CD4-positive, alpha-beta T cell treated with Interleukin-17A for 4 hours (primary cell): ENCODE results near the gene PLA2G4B.

ENCODE experiments used
- DNase-seq: peaks from one replicate; pipeline ENCODE4 v3.0.0-alpha.2; 2020; ENCODE audit warnings: mixed read lengths

The PLA2G4B gene

GRCh38 chr15:41809526-41810220 is 29.0 kb upstream of the PLA2G4B start:
- DNase-seq = no peak

DNA sequence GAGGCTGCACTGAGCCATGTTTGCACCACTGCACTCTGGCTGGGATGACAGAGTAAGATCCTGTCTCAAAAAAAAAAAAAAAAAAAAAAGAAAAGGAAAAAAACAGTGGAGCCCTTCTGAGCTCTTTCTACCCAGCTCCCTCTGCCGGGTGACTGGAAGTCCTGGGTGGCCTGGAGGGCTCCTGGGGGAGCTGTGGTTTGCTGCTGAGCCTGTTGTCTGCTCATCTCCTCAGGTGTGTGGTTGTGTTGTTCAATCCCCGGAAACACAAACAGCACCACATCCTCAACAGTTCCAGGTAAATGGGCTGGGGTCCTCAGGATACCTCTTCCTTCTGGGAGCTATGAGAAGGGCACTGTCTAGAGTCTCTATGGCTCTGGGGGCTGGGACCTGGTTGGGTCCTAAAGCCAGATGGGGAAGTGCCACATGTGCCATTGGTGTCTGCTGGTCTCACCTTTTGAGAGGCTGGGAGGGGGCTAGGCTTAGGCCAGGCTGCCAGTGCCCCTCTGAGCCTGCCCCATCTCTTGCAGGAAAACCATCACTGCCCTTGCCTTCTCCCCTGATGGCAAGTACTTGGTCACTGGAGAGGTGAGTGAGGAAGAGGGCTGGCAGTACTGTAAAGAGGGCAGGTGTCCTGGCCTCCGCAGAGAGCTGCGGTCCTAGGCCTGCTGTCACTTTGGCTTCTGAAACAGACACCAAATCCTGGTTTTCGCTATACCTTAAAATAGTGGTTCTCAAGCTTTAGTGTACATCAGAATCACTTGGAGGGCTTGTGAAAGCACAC is 27.8 kb upstream of the PLA2G4B start:
- no peak for DNase-seq

GRCh38 chr15:41811432-41812195 is 27.0 kb upstream of the PLA2G4B start:
- DNase-seq = peak; percentile 88

DNA sequence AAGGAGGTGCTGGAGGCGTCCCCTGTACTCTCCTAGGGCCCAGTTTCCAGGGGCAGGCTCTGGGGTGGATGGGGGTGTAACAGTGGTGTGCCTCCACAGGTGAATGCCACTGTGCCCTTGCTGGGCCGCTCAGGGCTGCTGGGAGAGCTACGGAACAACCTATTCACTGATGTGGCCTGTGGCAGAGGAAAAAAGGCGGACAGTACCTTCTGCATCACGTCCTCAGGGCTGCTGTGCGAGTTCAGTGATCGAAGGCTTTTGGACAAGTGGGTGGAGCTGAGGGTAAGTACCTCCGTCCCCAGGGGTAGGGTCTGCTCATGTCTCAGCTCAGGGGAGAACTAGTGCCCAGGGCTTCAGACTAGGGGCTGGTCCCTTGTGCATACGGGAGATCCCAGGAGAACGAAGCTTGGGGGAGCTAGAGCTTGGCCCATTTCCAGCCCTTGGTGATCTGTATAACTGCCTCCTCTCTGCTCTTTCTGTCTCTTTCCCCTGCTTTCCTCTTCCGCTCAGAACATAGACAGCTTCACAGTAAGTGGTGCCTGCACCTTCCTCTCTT is 25.7 kb upstream of the PLA2G4B start:
- no peak for DNase-seq

DNA sequence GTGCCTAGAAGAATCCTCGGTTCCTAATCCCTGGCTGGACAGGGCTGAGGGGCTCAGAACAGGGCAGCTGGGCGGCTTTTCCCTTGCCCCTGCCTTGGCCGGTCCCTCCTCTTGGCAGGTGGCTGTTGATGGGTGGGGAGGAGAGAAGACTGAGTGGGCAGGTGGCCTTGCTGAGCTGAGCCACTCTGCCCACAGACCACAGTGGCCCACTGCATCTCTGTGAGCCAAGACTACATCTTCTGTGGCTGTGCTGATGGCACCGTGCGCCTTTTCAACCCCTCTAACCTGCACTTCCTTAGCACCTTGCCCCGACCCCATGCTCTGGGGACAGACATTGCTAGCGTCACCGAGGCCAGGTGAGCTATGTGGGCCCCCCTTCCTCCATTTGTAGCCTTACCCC is 25.2 kb upstream of the PLA2G4B start:
- DNase-seq = no peak

DNA sequence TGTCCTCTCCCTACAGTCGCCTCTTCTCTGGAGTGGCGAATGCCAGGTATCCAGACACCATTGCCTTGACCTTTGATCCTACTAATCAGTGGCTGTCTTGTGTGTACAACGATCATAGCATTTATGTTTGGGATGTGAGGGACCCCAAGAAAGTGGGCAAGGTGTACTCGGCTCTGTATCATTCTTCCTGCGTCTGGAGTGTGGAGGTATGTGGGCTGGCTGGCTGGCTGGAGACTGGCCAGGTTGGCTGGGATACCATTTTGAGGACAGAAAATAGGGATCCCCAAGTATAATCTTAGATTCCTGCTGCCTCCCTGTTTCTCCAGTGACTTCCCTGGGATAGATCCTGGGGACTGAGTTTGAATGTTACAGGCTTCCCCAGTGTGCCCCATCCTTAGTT is 24.1 kb upstream of the PLA2G4B start:
- no peak for DNase-seq

GRCh38 chr15:41816788-41817187 is 21.9 kb upstream of the PLA2G4B start:
- DNase-seq = no peak

DNA sequence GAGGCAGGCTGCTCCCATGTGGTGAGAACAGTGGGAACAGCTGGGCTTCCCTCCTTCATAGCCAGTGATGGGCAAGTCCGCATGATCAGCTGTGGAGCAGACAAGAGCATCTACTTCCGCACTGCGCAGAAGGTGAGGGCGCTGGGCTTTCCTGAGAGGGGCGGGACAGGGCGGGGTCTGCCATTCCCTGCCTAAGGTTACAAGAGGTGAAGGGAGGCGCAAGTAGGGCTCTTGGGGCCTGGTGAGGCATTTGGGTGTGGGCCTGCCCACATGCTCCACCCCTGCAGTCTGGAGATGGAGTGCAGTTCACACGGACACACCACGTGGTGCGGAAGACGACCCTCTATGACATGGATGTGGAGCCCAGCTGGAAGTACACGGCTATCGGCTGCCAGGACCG is 21.3 kb upstream of the PLA2G4B start:
- DNase-seq = no peak

- no peak for DNase-seq
Measured at GRCh38 chr15:41817781-41818180, 20.9 kb upstream of the PLA2G4B start.

GRCh38 chr15:41819455-41820050 is 19.1 kb upstream of the PLA2G4B start:
- no peak for DNase-seq

- DNase-seq = no peak
Measured at GRCh38 chr15:41820791-41821423, 17.7 kb upstream of the PLA2G4B start.

DNA sequence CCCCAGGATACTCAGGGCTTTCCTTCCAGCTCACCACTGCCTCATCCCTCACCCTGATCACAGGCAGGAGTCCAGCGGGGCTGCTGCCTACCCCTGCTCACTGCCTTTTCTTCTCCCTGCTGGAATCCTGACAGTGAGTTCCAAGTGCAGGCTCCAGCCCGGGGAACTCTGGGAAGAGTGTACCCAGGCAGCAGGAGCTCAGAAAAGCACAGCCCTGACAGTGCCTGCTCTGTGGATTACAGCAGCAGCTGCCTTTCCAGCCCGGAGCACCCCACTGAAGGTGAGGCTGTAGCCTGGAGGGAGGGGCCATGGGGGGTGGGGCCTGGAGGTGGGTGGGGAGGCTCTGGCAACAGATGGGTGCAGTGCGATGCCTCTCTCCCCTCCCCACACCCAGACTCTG is 16.8 kb upstream of the PLA2G4B start:
- no peak for DNase-seq

DNA sequence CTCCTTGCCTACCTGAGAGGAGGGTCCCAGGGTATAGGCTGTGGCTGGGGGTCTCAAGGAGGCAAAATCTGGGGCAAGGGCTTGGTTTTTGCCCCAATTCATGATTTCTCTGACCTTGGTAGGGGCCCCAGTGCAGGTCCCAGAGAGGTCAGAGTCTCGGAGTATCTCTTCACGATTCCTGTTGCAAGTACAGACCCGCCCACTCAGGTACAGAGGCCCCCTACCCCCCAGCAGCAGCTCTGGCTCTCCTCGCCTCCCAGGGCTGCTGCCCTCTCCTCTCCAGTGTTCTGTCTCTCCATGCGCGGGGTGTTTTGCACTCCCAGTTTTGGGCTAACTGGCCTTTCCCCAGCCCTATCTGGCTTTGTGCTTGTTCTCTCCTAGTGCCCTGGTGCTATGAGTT is 16.2 kb upstream of the PLA2G4B start:
- no peak for DNase-seq

DNA sequence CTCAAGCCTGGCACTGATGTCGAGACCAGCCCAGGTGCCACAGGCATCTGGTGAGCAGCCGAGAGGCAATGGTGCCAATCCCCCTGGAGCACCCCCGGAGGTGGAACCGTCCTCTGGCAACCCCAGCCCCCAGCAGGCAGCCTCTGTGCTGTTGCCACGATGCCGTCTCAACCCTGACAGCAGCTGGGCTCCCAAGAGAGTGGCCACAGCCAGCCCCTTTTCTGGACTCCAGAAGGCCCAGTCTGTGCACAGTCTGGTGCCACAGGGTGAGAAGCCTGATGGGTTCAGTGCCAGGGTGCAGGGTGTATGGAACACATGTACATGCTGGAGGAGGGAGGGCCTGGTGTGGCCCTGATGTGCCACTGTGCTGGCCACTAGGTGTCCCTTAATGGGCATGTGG is 15.7 kb upstream of the PLA2G4B start:
- DNase-seq = no peak

- no peak for DNase-seq
Measured at GRCh38 chr15:41823502-41823901, 15.1 kb upstream of the PLA2G4B start.

DNA sequence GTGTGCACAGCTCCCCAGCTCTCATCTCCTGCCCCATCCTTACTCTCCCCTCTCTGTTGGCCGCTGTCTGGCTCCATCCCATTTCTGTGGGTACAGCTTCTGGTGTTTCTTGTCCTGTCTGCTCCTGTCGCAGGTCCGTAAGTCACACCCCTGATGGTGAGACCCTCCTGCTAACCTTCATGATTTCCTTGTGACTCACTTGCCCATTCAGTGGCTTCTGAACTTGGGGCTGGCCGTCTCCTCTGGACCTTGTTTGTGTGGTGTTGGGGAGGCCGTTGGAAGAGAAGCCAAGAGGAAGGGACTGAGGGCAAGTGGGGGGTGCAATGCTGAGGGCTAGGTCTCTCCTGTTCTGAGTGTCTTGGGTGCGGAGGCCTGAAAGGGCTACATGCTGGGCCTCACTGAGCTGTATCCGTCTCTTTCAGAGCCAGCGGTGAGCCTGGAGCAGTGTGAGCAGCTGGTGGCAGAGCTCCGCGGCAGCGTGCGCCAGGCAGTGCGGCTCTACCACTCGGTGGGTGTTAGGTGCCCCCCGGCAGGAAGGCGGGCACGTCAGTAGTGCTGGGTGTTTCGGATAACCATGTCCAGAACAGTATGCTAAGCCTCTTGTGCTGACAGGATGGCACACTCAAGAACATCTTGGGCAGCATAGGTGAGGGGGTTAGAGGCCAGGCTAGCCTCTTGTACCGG is 14.4 kb upstream of the PLA2G4B start:
- DNase-seq = no peak

DNA sequence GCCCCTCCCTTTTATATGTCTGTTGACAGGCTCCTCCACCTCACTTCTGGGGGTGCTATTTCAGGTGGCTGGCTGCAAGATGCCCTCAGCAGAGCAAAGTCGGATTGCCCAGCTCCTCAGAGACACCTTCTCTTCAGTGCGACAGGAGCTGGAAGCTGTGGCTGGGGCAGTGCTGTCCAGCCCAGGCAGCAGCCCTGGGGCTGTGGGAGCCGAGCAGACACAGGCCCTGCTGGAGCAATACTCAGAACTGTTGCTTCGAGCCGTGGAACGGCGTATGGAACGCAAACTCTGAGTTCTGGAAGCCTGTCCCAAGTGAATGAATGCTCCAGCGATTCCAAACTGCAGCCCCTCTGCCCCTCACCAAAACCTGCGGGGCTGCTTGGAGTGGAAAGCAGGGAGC is 13.5 kb upstream of the PLA2G4B start:
- DNase-seq = no peak

DNA sequence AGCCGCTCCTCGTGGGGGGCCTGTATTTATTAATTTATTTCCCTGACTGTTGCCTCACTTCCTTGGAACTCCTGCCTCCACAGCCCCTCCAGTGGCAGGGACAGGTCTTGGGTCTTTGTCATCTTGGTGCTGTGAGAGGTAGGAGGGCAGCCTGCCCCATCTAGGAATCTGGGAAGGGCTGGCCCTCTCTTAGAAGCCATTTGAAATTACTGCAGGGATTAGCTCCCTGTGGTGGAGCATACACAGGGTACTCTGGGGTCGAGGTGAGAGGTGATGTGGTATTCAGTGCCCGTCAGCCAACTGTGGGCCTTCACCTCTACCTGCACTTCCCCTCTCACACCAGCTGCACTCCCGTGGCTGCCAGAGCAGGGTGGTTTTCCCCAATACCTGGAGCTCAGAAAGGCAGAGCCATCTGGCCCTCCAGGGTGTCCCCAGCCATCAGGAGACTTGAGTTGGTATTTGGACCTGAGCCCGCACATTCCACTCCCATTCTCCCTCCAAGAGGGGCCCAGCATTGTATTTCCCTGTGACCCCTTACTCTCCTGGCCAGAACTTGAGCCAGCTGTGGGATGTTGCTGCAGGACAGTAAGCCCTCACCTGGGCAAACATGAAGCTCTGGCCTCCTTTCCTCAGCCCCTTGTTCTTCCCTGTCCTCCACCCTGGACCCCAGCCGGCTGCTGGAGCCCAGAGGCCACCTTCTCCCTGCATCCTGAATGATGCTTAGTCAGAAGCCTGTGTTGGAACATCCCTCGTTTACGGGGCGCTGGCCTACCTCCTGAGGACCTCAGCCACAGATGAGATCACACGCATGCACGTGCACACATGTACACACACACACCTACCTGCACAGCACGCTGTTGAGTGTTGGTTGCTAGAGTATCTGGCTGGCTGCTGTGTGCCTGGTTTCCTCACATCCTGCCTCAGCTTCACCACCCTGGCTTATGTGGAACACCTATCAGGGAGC is 12.8 kb upstream of the PLA2G4B start:
- no peak for DNase-seq

DNA sequence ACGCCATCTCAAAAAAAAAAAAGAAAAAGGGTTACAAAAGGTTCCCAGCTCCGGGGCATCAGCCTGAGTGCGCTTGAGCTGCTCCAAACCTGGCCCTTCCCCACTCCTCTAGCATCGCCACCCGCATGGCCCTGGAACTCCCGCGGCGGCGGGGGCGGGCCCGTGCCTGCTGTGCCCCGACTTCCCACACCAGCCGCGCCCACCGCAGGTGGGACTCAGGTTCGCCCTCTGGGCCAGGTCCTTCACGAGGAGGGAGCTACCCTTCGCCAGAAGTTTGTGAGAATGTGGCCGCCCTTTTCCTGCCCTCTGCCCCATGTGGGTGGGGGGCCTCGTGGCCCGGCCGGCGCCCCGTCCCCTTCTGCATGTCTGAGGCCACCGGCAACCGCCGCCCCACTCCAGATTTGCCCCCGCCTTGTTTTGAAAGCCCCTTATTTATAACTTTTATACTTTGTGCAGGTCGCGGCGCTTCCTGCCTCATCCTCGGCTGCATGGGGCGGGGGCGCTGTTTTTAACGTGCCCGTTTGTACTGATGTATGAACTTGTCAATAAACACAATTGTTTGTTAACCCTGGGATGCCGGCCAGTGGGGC is 11.3 kb upstream of the PLA2G4B start:
- peak; percentile 49 for DNase-seq
